Tibial nerve (tissue), 4 donors: ENCODE results near the gene SESN2.
A peak's percentile ranks its signal among the peaks of the same experiment; 100 is the strongest.

Source experiments
- EP300 ChIP-seq, 2 donors: sonication (generic); formaldehyde crosslinking; IDR thresholded peaks; one replicate each; pipeline ENCODE4 v1.6.1; 2017; ENCODE audit warnings: antibody characterized with exemption in 2 of 2, mild to moderate bottlenecking in 1 of 2
- POLR2A ChIP-seq, 2 donors: fragments of 450-650 bp; IDR thresholded peaks; one replicate each; pipeline ENCODE4 v1.6.1; 2017; ENCODE audit warnings: antibody characterized with exemption in 2 of 2, mild to moderate bottlenecking in 2 of 2, moderate library complexity in 2 of 2
- TF ChIP-seq, protein P1 (sequence below), 5 experiments: fragments of 200-600 bp in 3 of 5; fragments of 450-650 bp in 2 of 5; sonication (generic) in 3 of 5; IDR thresholded peaks; one replicate each; pipeline ENCODE4 v1.5.1; 2016 to 2019; ENCODE audit warnings: antibody characterized with exemption in 5 of 5, mild to moderate bottlenecking in 3 of 5, moderate library complexity in 2 of 5

DNA sequence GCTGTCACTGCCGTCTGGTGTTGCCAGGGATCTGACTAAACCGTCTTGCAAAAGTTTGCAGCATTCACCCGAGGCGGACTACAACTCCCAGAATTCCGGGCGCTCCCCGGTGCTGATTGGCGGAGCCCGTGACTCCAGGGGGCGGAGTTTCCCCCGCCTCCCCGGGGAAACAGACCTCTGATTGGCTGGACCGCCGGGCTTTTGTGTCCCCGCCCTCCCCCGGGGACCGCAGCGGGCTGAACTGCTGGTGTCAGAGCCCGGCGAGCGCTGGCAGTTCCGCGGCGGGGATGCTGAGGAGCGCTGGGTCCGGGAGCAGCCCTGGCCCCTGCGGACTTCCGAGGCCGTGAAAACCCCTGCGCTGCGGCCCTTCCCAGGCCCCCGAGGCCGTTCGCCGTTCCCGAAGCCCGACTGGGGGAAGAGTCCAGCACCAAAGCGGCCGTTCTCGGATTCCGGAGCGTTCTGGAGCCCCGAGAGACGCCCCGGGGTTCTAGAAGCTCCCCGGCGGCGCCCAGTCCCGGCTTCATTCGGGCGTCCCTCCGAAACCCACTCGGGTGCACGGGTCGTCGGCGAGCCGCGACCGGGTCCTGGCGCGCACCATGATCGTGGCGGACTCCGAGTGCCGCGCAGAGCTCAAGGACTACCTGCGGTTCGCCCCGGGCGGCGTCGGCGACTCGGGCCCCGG is at the start of gene SESN2:
- TF ChIP-seq, protein P1, sequence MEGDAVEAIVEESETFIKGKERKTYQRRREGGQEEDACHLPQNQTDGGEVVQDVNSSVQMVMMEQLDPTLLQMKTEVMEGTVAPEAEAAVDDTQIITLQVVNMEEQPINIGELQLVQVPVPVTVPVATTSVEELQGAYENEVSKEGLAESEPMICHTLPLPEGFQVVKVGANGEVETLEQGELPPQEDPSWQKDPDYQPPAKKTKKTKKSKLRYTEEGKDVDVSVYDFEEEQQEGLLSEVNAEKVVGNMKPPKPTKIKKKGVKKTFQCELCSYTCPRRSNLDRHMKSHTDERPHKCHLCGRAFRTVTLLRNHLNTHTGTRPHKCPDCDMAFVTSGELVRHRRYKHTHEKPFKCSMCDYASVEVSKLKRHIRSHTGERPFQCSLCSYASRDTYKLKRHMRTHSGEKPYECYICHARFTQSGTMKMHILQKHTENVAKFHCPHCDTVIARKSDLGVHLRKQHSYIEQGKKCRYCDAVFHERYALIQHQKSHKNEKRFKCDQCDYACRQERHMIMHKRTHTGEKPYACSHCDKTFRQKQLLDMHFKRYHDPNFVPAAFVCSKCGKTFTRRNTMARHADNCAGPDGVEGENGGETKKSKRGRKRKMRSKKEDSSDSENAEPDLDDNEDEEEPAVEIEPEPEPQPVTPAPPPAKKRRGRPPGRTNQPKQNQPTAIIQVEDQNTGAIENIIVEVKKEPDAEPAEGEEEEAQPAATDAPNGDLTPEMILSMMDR (IDR thresholded peaks at IDR 0.05): peak in 2 of 5 experiments; percentile 11 to 42
- TF ChIP-seq EP300 (IDR thresholded peaks at IDR 0.05): peak; percentile 68 to 98
- TF ChIP-seq POLR2A (IDR thresholded peaks at IDR 0.05): peak; percentile 93 to 99
